Measurements from ENCODE around the gene COL15A1. TPM values are rescaled to one million over a fixed set of nuclear protein-coding genes. Genes with fewer than 3 reads are reported as not detected.

COL15A1 gene
- total RNA-seq, 2 donors from 2014 or later, result 73.3 to 75.0 TPM

- DNase-seq (no peak), ATAC-seq (peak in 1 of 2 donors; percentile 18)
- intact Hi-C loops (cut with DNase I), result no loop called here
Observed at GRCh38 chr9:98940276-98940675, 3.4 kb upstream of the COL15A1 start.

- DNase-seq (no peak), ATAC-seq (no peak)
- intact Hi-C loops (cut with DNase I), result no loop called here
Observed at GRCh38 chr9:98941946-98942523, 1.7 kb upstream of the COL15A1 start.

GRCh38 chr9:98942906-98943681, 613 bp upstream of the COL15A1 start:
- DNase-seq, result no peak
- intact Hi-C loops (cut with DNase I), result no loop called here
- ATAC-seq, result peak; percentile 31 to 43

- DNase-seq (peak; percentile 46), ATAC-seq (peak; percentile 40 to 51)
- intact Hi-C loops (cut with DNase I), result no loop called here
Observed at GRCh38 chr9:98944057-98944733, 488 bp downstream of the COL15A1 start.

GRCh38 chr9:98944734-98945074, 997 bp downstream of the COL15A1 start:
- ATAC-seq, result peak in 1 of 2 donors; percentile 32
- no peak for DNase-seq
- intact Hi-C loops (cut with DNase I), result no loop called here

GRCh38 chr9:98949565-98949964, 5.9 kb downstream of the COL15A1 start:
- intact Hi-C loops (cut with DNase I), result no loop called here
- no peak for DNase-seq

GRCh38 chr9:98950262-98950661, 6.6 kb downstream of the COL15A1 start:
- intact Hi-C loops (cut with DNase I), result no loop called here
- no peak for DNase-seq
- no peak for ATAC-seq

More at GRCh38 chr9:98949565-98949964, 5.9 kb downstream of the COL15A1 start:
- no peak for ATAC-seq

- ATAC-seq (no peak), DNase-seq (no peak)
- intact Hi-C loops (cut with DNase I), result no loop called here
Observed at GRCh38 chr9:98951967-98952366, 8.3 kb downstream of the COL15A1 start.

GRCh38 chr9:98953581-98954243, 10.0 kb downstream of the COL15A1 start:
- DNase-seq (no peak), ATAC-seq (no peak)
- intact Hi-C loops (cut with DNase I), result no loop called here

GRCh38 chr9:98954244-98954610, 10.5 kb downstream of the COL15A1 start:
- intact Hi-C loops (cut with DNase I), result no loop called here
- no peak for DNase-seq
- no peak for ATAC-seq

- intact Hi-C loops (cut with DNase I), result no loop called here
- no peak for DNase-seq
- ATAC-seq, result no peak
Observed at GRCh38 chr9:98955259-98955658, 11.6 kb downstream of the COL15A1 start.

- intact Hi-C loops (cut with DNase I), result no loop called here
- ATAC-seq (no peak), DNase-seq (no peak)
Observed at GRCh38 chr9:98957826-98958225, 14.1 kb downstream of the COL15A1 start.

GRCh38 chr9:98958271-98958984, 14.7 kb downstream of the COL15A1 start:
- DNase-seq (no peak), ATAC-seq (peak; percentile 67 to 86)
- intact Hi-C loops (cut with DNase I), result no loop called here

- DNase-seq (no peak), ATAC-seq (no peak)
- intact Hi-C loops (cut with DNase I), result no loop called here
Observed at GRCh38 chr9:98960409-98960808, 16.7 kb downstream of the COL15A1 start.

- peak in 1 of 2 donors; percentile 21 for ATAC-seq
- intact Hi-C loops (cut with DNase I), result no loop called here
- no peak for DNase-seq
Observed at GRCh38 chr9:98961513-98962180, 17.9 kb downstream of the COL15A1 start.

- intact Hi-C loops (cut with DNase I), result no loop called here
- ATAC-seq (peak in 1 of 2 donors; percentile 50), DNase-seq (no peak)
Observed at GRCh38 chr9:98962181-98962560, 18.5 kb downstream of the COL15A1 start.

- DNase-seq (no peak), ATAC-seq (no peak)
- intact Hi-C loops (cut with DNase I), result no loop called here
Observed at GRCh38 chr9:98962861-98963260, 19.2 kb downstream of the COL15A1 start.

GRCh38 chr9:98964201-98964600, 20.5 kb downstream of the COL15A1 start:
- intact Hi-C loops (cut with DNase I), result no loop called here
- DNase-seq (no peak), ATAC-seq (peak in 1 of 2 donors; percentile 42)

GRCh38 chr9:98964911-98965336, 21.2 kb downstream of the COL15A1 start:
- no peak for DNase-seq
- intact Hi-C loops (cut with DNase I), result no loop called here
- peak in 1 of 2 donors; percentile 73 for ATAC-seq
